Left lobe of liver (tissue), 2 donors: Measurements from ENCODE around the gene TMEM63B. TPM values are rescaled to one million over a fixed set of nuclear protein-coding genes. Genes with fewer than 3 reads are reported as not detected.
"Not testable (repeated sequence)": the region's sequence is repeated elsewhere in the genome, so short reads cannot be mapped to it uniquely, and the experiment has no call there.

Experiments used
- ATAC-seq: fragments of 200-7000 bp; cut with Tn5 transposase; one replicate; pipeline ENCODE4 v1.9.1; 2020; ENCODE audit warnings: mild to moderate bottlenecking, moderate library complexity
- DNase-seq: peaks from one replicate; pipeline ENCODE4 v3.0.0-alpha.2; 2020; ENCODE audit warnings: low spot score
- total RNA-seq: library from RNA; stranded (reverse); gene quantifications from one replicate; pipeline ENCODE4 v1.2.1, GENCODE V29; 2021
- donor health status: DM: no; HTN: no; CAD: no; lungs with moderate emphysema.
- donor health status: DM: no; HTN: yes; CAD: no.

The TMEM63B gene
- 38.0 TPM for total RNA-seq

DNA sequence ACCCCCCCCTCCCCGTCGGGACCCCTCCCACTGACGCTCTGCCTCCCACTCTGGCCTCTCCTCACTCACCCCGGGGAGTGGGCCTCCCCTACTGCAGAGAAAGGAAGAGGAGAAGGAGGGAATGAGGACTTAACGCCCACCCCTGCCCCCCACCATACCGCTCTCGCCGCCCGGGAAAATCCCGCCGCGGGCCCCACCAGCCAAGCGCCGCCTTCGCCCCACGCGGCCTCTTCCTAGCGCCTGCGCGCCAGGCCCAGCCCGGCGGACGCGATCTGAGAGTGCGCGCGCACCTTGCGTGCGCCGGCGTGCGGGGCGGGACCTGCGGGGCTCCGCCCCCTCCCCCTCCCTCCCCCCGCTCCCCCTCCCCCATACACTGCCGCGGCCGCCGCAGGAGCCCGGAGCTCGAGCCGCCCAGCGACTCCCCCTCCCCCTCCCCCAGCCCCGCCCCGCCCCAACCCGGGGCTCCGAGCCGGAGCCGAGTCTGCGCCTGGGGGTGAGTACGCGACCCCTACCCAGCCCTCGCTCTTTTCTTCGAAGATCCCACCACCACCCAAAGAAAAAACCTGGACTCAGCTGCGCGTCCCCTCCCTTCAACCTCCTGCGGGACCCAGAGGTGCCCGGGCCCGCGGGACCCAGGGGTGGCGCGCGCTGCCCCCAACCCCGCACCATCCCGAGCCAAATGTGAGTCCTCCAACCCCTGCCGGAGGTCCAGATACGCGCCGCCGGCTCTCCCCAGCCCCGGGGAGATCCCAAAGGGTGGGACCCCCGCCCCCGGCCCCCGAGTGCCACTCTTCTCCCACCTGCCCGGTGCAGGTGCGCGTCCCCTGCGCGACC lies at the start of gene TMEM63B, which contains the start of gene MRPL14:
TSS of gene TMEM63B (plus strand) at position 369 of the 834 bp plus-strand sequence. CDS start 7,031 bp downstream, outside the sequence.
TSS of gene MRPL14 (minus strand) at position 267 of the 834 bp plus-strand sequence. CDS start 10,841 bp downstream, outside the sequence.
- ATAC-seq, result peak; percentile 89
- peak; percentile 94 for DNase-seq

DNA sequence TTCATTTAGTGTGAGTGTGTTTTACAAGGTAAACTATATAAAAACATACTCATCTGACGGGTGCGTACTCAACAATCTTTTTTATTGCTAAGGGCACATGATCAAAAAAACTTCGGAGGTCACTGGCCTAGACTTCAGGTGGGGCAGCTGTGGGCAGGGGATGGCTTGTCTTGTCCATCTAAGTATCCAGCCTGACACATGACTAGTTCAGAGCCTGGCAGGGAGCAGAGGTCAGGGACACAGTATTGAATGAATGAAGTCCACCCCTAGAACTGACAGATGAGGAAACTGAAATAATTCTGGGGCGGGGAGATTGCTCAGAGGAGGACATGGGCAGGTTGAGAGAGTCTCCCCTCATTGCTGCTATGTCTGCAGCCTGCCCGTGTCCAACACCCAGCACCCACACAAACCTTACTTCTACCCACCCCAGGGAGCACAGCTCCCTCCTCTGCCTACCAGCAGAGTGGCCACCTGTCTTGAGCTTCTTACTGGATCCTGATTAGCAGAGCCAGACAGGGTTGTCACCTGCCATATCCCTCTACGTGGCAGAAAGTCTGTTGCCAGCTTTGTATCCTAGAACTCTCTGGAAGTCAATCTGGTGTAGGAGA lies 49.0 kb upstream of the TMEM63B start:
- DNase-seq, result no peak

DNA sequence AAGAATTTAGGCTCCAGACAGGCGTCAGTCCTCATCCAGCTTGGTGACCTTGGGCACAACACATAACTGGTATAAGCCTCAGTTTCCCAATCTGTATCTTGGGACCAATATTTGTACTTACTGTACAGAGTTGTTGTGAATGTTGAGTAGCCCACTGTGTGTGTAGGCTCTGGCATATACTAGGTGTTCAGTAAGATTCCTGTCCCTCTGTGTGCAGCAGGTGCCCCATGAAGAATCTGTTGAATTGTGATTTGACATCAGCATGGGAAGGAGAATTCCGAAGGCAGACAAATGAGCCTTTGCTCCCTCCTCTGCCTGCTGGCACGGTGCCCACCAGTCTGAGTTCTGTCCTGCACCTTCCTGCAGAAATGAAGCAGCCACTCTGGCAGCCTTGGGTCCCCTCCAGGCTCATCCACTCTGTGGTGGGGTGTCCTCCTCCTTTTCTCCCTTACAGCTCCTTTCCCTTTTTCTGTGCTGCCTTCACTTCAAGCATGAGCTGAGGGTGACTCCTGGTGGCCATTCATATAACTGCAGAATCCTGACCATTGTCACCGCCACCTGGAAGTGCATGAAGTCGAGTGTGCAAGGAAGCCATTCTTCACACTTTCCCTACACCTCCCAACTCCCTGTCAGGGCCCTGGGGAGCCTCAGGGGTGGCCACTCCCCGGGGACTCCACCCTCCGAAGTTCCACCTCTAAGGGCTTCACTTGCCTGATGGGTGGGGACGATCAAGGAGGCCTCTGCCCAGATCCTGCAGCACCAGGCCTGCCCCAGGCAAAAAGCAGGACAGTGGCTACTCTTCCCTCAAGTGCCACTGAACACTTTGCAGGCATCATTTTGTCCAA lies 48.3 kb upstream of the TMEM63B start:
- peak; percentile 80 for ATAC-seq

More for the DNA sequence above, 49.0 kb upstream of the TMEM63B start:
- no peak for ATAC-seq

DNA sequence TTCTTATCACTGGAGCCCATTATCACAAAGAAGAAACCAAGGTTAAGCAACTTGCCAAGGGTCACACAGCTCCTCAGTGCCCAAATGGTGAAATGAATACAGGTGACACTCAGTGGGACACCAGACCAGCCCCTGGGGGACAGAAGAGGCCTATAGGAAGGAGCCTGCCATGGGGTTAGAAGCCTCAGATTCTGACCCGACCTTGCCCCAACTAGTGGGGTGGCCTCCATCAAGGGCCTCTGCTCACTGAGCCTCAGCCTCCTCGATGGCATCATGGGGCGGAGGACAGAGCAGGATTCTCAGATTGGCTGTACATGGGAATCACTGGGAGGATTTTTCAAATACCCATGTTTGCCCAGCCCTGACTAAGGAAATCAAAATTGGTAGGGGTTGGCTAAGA lies 47.7 kb upstream of the TMEM63B start:
- no peak for DNase-seq
- no peak for ATAC-seq

More for the DNA sequence above, 48.3 kb upstream of the TMEM63B start:
- peak; percentile 75 for DNase-seq

DNA sequence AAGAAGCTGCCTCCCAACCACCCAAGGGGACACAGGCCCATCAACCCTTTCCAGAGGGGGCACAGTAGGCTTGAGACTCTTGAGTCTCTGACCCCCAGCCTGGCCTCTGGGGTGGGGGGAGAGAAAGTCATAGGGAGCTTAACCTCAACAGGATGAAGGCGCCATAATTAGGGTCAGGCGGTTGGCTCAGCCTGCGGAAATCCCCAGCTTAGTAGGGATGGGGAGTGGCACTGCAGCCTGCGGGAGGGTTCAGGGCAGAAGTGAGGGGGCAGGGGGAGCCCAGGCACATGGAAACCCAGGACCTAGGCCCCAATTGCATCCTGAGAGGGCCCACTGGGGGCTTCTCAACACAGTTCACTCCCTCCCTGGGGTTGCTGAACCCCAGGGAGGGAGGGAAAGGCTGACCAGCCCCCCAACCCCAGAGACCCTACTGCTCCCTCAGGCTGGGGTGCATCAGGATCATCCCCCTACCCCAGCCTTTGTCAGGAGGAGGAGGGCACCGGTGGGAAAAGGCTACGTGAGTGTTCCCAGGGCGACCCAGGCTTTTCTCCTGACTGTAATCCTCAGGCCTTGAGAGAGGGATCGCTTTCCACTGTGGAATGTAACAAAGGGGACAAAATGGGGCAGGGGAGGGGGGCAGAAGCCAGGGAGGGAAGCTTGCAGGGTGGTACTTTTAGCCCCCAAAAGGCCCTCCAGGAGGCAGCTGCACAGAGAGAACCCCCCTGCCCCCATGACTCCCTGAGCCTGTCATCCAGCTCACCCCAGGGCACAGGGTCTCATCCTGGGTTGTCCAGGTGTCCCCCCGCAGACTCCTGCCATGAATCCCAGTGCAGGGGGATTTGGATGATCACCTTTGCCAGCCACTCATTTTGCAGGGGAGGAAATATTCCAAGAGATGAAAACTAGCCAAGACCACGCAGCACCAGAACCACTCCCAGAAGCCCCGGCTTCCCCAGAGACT lies 46.5 kb upstream of the TMEM63B start:
- ATAC-seq (no peak), DNase-seq (no peak)

GRCh38 chr6:44081753-44082152 lies 45.6 kb upstream of the TMEM63B start:
- DNase-seq, result no peak
- ATAC-seq, result no peak

DNA sequence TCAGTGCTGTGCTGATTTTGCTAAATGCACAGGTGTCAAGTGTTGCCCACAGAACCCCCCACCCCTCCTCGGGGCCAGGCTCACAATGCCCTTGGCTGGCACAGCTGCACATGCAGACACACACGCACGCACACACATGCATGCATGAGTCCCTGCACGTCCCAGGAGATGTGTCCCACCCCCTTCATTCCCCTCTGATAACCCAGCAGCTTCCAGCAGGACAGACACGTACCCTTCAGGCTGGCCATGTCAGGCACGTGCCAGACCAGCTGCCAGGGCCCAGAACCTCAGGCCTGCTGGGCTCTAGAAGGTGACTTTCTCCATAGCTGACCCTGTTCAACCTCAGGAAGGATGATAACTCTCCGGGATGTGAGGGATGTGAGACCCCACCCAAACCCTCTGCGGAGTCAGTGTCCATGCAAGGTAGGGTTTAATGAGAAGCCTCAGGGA lies 44.5 kb upstream of the TMEM63B start:
- DNase-seq (no peak), ATAC-seq (no peak)

GRCh38 chr6:44084231-44085014 lies 42.9 kb upstream of the TMEM63B start:
- no peak for ATAC-seq
- DNase-seq, result no peak

DNA sequence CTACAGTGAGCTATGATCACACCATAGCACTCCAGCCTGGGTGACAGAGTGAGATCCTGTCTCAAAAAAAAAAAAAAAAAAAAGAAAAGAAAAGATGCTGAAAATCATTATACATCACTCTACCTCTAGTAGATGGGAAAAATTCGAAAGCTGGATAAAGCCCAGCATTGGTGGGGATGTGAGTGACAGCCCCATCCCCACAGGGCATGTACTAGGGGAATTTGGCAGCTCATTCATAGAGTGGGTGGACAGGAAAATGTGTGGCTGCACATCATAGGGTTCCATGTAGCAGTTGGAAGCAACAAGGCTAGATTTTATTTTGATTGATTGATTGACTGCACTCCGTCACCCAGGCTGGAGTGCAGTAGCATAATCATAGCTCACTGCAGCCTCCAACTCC lies 42.1 kb upstream of the TMEM63B start:
- no peak for ATAC-seq
- no peak for DNase-seq

GRCh38 chr6:44086931-44087574 lies 40.3 kb upstream of the TMEM63B start:
- ATAC-seq (peak; percentile 85), DNase-seq (peak; percentile 88)

- no peak for ATAC-seq
- no peak for DNase-seq
Observed at GRCh38 chr6:44087623-44088022, 39.7 kb upstream of the TMEM63B start.

GRCh38 chr6:44088827-44089590 lies 38.3 kb upstream of the TMEM63B start:
- ATAC-seq (no peak), DNase-seq (no peak)

DNA sequence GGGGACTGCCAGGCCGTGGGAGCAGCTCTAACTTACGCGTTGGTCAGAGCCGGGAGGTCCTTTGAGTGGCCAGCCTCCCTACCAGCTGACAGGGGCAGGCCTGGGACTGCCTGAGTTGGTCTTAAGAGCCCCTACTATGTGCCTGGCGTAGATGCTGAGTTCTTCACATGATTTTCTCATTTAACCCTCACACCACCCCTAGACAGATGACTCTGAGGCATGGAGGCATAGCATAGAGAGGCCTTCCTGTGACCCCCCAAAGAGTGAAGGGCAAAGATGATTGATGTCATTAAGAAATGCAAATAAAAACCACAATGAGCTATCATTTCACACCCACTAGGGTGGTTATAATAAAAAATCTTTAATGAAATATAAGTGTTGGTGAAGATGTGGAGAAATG lies 36.9 kb upstream of the TMEM63B start:
- DNase-seq (no peak), ATAC-seq (no peak)

DNA sequence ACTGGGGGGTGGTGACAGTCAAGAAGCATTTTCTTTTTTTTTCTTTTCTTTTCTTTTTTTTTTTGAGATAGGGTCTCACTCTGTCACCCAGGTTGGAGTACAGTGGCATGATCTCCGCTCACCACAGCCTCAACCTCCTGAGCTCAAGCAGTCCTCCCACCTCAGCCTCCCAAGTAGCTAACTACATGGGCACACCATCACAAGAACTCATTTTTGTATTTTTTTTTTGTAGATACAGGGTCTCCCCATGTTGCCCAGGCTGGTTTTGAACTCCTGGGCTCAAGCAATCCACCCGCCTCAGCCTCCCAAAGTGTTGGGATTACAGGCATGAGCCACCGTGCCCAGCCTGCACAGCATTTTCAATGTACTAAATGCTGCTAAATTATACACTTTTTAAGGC lies 36.0 kb upstream of the TMEM63B start:
- ATAC-seq, DNase-seq: not testable (repeated sequence)

- DNase-seq (no peak), ATAC-seq (no peak)
Observed at GRCh38 chr6:44091981-44092884, 35.1 kb upstream of the TMEM63B start.

GRCh38 chr6:44093066-44093465 lies 34.3 kb upstream of the TMEM63B start:
- DNase-seq (no peak), ATAC-seq (no peak)
